Measurements from ENCODE around the gene RALGAPA1.

Gene RALGAPA1

DNA sequence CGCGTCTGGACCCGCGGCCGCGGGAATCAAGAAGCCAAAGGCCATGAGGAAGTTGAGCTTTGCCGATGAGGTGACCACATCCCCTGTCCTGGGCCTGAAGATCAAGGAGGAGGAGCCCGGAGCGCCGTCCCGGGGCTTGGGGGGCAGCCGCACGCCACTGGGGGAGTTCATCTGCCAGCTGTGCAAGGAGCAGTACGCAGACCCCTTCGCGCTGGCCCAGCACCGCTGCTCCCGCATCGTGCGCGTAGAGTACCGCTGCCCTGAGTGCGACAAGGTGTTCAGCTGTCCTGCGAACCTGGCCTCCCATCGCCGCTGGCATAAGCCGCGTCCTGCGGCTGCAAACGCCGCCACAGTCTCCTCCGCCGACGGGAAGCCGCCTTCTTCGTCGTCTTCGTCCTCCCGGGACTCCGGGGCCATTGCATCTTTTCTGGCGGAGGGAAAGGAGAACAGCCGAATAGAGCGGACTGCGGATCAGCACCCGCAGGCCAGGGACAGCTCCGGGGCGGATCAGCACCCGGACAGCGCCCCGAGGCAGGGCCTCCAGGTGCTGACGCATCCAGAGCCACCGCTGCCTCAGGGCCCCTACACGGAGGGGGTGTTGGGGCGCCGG is 274.1 kb downstream of the RALGAPA1 start:
- DNase-seq (ENCODE audit: low spot score), result peak; percentile 52

DNA sequence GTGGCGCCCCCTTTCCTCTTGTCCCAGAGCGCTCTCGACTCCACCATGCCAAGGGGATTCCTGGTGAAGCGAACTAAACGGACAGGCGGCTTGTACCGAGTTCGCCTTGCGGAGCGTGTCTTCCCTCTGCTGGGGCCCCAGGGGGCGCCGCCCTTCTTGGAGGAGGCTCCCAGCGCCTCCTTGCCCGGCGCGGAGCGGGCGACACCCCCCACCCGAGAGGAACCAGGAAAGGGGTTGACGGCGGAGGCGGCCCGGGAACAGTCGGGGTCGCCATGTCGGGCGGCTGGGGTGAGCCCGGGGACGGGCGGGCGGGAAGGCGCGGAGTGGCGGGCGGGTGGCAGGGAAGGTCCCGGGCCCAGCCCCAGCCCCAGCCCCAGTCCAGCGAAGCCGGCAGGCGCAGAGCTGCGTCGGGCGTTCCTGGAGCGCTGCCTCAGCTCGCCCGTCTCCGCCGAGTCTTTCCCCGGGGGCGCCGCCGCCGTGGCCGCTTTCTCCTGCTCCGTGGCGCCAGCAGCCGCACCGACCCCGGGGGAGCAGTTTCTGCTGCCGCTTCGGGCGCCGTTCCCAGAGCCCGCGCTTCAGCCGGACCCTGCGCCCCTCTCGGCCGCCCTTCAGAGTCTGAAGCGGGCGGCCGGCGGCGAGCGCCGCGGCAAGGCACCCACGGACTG is 274.8 kb downstream of the RALGAPA1 start:
- no peak for DNase-seq (ENCODE audit: low spot score)

DNA sequence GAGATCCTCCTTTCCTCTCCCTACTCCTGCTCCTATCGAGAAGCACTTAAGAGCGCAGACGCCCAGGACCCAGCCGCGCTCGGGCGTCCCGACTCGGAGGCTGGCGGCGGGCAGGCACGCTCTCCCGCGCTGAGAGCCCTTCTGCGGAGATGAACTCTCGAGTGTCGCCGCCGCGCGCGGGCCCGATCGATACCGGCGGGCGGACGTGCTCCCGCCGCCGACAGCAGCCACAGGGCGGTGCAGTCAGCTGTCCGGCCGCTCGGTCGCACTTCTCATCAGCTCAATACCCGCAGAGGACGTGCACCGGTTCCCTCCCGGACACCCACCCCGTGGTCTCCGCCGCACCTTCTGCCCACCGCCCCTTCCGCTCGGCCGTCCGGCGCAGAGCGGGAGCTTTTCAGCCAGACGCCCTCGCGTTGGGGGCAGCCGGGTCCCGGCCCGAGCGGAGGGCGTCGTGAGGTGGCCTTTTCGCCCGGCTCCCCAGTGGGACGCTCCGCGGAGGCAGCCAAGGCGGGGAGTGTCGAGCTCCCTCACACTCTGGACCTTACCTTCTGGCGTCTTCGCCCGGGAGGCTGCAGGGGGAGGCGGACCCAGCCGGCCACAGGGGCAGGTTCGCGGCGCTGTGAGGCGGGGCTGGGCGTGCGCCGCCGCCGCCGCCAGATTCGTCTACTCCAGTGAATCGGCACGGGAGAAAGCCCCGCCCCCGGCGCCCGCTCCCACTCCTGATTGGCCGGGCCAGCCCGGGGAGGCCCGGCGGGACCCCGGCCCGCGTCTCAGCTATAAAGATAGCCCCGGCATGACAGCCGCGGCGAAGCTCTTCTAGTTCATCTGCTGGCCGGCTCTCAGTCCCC is 275.5 kb downstream of the RALGAPA1 start, which contains the start of gene INSM2:
Gene INSM2, plus strand, starts transcription at position 808 of the 851 bp plus-strand sequence. CDS start 89 bp downstream, outside the sequence.
- DNase-seq (ENCODE audit: low spot score), result peak; percentile 43

DNA sequence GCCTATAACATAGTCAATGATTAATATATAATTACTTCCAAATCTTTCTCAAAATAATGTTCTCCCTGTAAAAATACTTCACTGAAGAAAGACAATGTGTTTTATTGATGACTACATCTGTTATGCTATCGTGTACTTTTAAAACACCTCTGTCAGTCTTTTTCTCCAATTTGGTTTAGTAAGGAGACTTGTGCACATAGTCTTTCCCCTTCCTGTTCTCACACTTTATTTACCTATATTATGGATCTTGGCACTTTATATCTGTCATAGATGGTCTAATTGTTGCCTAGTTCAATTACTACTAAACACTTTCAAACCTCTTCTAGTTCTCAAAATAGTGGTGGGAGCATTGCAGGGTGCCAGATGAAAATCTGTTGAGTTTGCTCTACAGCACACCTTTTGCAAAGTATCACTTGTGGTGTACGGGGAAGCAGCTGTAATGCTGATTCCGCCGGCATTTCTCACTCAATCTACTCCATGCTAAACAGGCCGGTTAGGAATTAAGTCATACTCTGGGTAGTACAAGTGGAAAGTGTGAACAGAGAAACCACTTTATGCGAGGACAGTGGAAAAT is 276.2 kb downstream of the RALGAPA1 start:
- DNase-seq (ENCODE audit: low spot score), result no peak

DNA sequence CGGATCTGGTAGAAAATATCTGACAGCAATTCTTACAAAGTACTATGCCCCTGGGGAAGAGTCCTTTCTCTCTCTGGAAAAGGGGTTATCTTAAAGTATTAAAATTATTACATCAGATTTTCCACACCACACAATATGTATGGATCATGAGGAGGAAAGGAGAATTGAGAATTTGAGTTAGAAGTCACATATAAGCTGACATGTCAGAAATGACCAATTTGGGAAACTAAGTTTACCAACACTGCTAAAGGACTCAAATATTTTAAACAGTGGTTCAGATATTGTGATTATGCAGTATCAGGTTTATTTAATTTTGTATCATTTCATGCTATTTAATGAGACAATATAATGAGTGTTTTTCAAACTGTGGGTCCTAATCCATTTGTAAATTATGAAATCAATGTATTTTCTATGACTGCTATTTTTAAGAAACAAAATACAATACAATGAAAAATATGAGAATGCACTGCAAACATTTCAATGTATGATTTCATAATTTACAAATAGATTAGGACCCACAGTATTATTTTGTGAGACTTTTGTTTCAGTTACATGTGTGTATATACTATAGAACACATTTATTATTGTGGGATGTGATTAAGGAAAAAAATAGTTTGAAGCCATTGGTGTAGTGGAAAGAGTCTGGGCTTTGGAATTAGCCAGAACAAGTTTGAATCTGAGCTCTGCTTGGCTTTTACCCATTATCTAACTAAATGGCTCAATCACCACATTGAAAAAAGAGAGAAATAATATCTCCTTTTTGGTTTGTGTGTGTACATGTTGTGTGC is 276.9 kb downstream of the RALGAPA1 start:
- DNase-seq (ENCODE audit: low spot score), result no peak

DNA sequence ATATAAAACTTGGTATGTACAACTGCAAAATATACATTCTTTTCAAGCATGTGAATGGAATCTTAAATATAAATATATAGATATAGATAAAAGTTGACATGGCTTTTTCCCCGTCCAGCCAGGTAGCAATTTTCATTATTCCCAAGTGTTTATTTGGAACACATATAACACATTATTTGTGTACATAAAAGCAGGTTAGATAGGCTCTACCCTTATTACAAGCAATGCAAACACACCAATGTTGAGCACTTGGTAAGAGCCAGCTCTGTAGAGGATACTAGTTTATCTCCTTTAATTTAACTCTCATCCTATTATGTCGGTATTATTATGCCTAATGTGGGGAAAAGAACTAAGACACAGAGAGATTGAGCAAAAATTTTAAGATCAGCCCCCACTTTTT is 282.1 kb downstream of the RALGAPA1 start:
- no peak for DNase-seq (ENCODE audit: low spot score)

DNA sequence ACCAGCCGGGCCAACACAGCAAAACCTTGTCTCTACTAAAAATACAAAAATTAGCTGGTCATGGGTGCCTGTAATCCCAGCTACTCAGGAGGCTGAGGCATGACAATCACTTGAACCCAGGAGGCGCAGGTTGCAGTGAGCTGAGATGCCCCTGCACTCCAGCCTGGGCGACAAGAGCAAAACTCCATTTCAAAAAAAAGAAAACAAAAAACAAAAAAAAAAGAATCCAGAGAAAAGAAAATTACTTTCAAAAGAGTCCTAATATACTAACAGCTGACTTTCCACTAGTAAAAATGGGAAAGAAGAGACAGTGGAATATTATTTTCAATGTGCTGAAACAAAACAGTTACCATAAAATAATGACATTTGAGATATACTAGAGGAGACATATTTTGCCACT is 283.4 kb downstream of the RALGAPA1 start:
- no peak for DNase-seq (ENCODE audit: low spot score)

DNA sequence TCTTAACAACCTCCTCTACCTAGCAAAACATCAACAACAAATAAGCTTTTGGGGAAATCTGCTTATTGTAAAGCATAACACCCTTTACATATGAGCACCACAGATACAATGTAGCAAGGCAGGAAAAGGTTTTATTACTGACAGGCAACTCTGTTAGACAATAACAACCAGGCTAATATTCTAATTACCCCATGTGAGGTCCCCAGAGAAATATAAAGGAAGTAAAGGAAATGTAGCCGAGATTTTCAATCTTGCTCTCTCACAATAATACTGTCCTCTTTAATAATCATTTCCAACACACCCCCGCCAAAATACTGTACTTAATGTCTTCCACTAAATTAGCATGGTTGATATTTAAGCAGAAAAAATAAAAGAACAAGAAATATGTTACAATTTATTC is 289.1 kb downstream of the RALGAPA1 start:
- no peak for DNase-seq (ENCODE audit: low spot score)

DNA sequence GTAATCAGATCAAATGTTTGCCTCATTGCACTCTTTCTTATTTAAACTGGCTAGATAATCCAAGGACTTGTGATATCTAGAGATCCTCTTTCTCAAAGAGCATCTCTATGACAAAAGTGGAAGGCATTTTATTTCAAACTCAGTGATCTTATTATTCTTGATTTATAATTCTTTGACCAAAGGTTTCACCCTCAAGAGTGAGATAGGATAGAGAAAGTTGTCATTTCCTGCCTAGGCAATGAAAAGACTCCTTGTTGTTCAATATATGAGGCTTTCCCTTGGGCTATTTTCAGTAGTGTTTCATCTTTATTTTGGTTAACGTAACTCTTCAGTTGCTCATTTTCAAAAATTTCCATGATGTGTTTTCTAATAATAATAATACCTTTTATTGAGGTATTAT is 293.2 kb downstream of the RALGAPA1 start:
- DNase-seq (ENCODE audit: low spot score), result no peak

DNA sequence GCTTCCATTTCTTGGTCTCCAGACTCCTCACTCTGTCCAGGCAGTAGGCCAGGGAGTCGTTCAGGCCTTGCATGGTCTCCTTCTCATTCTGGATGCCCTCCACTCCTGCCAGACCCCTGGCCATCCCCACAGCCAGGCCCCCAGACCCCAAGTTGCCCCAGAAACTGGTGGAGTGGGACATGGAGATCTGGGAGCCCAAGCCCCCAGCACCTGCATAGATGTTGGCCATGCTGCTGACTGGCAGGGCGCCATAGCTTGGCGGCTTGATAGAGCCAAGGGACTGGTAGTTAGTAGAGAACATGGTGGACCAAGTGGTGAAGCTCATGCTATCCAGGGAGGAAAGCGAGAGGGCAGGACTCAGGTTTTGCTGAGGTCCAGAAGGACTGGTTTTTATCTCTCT is 296.3 kb downstream of the RALGAPA1 start:
- no peak for DNase-seq (ENCODE audit: low spot score)

DNA sequence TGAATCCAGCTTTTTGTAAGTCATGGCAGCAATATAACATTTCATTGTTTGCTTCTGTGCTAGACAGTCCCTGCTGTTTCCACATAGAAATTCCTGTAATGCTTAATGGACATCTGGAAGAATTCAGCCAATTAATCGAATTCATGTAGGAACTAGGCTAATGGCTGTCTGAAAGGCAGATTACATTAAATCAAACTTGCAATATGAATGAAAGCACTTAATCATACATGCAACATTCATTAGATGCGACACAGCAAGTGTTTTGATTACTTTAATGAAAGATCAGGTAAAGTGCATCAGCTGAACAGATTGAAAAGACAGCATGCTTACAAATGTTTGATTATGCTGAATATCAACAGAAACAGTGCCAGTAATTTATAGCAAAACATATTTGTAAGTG is 299.2 kb downstream of the RALGAPA1 start:
- DNase-seq (ENCODE audit: low spot score), result no peak

DNA sequence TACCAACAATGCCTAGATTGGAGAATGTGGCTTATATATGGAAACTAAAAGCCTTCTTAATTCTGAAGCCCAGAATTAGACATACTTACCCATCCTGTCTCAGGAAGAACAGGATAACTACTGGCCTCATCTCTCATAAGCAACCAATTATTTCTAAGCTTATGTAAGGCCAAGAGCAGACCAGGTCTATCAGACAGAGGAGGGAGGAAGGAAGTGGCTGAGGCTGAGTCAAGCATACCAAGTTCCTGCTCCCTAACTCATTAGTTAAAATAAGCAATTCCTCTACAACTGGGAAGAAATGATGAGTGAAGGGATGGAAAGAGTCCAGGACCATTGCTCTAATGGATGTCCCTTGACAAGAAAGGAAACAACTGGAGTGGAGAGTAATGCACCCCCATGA is 302.2 kb downstream of the RALGAPA1 start:
- no peak for DNase-seq (ENCODE audit: low spot score)

DNA sequence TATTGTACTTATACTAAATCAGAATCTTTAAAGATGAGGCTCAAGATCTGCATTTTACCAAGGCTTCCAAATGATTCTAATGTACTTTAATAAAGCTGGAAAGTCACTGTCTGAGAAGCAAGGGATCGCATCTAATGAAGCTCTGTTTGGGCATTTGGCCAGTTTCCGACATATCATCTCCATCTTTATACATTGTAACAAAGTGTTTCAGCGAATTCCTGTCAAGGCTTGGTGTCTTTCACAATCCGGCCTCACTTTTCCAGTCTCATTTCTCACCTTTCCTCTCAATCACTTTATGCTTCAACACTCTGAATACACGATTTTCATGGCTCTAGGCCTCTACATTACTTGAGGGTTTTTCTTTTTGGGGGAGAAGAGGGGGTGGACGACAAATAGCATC is 302.6 kb downstream of the RALGAPA1 start:
- DNase-seq (ENCODE audit: low spot score), result no peak

DNA sequence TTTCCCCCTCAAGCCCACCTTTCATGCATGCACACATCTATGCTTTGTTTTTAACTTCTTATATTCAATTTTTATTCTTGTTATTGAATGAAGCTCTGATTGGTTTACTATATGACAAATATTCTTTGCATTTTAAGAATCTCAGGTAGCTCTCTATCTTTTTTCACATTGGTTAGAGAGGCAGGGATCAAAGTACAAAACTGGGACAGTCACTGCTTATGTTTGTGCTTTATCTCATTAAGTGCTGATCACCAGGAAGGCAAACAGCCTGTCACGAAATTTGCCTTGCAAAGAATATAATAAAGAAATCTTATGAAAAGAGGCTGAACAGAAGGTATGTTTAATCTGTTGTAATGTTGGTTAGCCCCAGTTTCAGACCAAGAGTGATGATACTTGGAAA is 304.8 kb downstream of the RALGAPA1 start:
- DNase-seq (ENCODE audit: low spot score), result no peak

DNA sequence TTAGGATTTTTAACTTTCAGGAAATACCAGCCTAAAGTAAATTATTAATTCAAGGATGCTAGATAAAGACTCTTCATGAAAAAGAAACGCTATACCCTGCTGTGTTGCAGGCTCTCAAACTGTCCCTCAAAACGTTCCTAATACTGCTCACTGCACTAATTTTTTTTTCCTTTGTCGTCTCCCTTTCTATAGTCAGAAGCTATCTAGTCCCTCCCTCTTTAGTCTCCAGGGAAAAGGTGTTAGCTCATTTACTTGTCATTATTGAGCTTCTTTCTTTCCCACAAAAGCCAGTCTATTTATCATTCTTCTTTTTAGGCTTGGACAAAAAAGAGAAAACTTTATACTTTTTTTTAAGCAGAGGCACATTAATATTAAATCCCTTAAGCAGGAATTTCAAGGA is 305.4 kb downstream of the RALGAPA1 start:
- no peak for DNase-seq (ENCODE audit: low spot score)

DNA sequence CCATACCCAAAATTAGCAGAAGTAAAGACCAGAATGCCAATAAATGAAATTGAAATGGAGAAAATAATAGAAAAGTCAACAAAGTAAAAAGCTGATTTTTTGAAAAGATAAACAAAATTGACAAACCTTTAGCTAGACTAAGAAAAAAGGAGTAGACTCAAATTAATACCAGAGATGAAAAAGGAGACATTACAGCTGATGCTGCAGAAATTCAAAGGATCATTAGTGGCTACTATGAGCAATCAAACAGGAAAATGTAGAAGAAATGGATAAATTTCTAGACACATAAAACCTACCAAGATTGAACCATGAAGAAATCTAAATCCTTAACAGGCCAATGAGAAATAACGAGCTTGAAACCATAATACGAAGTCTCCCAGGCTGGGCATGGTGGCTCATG is 309.9 kb downstream of the RALGAPA1 start:
- DNase-seq (ENCODE audit: low spot score), result no peak

DNA sequence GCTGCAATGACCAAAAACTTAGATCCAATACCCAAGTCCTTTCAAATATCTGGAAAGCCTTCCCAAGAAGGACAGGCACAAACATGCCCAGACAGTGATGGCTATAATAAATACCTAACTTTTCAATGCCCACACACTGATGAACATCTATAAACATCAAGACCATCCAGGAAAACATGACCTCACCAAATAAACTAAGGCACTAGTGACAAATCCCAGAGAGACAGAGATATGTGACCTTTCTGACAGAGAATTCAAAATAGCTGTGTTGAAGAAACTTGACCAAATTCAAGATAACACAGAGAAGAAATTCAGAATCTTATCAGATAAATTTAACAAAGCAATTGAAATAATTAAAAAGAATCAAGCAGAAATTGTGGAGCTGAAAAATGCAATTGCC is 313.8 kb downstream of the RALGAPA1 start:
- DNase-seq (ENCODE audit: low spot score), result no peak

DNA sequence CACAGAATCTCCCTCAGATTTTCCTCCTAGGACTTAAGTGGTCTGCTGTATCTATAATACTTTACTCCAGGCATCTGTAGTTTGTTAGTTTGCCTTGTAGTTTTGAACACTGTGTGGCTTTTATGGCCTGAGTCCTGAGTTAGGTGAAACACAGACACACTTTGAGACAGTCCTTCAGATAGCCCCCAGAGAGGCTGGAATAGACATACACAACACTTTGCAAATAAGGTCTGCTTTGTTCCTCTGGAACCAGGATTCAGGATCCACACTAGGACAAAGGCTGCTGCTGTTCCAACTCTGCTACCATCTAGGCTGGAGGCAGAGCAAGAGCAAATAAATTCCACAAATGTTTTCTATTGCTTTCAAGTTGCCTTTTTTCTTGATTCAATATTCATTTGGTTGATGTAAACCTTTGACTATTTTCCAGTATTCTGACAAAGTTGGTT is 316.5 kb downstream of the RALGAPA1 start:
- no peak for DNase-seq (ENCODE audit: low spot score)
